ENCODE results near the gene COL4A1.
"Not testable (repeated sequence)": the region's sequence is repeated elsewhere in the genome, so short reads cannot be mapped to it uniquely, and the experiment has no call there.

COL4A1 gene

GRCh38 chr13:110323172-110323891 lies 16.4 kb upstream of the COL4A1 start:
- DNase-seq (ENCODE audit: low read depth), result no peak

GRCh38 chr13:110322828-110323171 lies 15.8 kb upstream of the COL4A1 start:
- DNase-seq (ENCODE audit: low read depth), result no peak

- DNase-seq (ENCODE audit: low read depth), result no peak
These were observed 15.3 kb upstream of the COL4A1 start for GRCh38 chr13:110322126-110322827.

- not testable (repeated sequence) for DNase-seq (ENCODE audit: low read depth)
These were observed 14.6 kb upstream of the COL4A1 start for GRCh38 chr13:110321573-110321972.

- no peak for DNase-seq (ENCODE audit: low read depth)
These were observed 13.7 kb upstream of the COL4A1 start for GRCh38 chr13:110320645-110321044.

GRCh38 chr13:110319774-110320509 lies 13.0 kb upstream of the COL4A1 start:
- no peak for DNase-seq (ENCODE audit: low read depth)

GRCh38 chr13:110319397-110319773 lies 12.4 kb upstream of the COL4A1 start:
- DNase-seq (ENCODE audit: low read depth), result no peak

- no peak for DNase-seq (ENCODE audit: low read depth)
These were observed 12.0 kb upstream of the COL4A1 start for GRCh38 chr13:110318920-110319319.

- DNase-seq (ENCODE audit: low read depth), result no peak
These were observed 10.7 kb upstream of the COL4A1 start for GRCh38 chr13:110317496-110318195.

- no peak for DNase-seq (ENCODE audit: low read depth)
These were observed 10.1 kb upstream of the COL4A1 start for GRCh38 chr13:110317093-110317492.

GRCh38 chr13:110316196-110316595 lies 9.2 kb upstream of the COL4A1 start:
- no peak for DNase-seq (ENCODE audit: low read depth)

- no peak for DNase-seq (ENCODE audit: low read depth)
These were observed 7.7 kb upstream of the COL4A1 start for GRCh38 chr13:110314516-110315245.

- not testable (repeated sequence) for DNase-seq (ENCODE audit: low read depth)
These were observed 6.8 kb upstream of the COL4A1 start for GRCh38 chr13:110313733-110314132.

GRCh38 chr13:110313261-110313660 lies 6.3 kb upstream of the COL4A1 start:
- not testable (repeated sequence) for DNase-seq (ENCODE audit: low read depth)

GRCh38 chr13:110312339-110313031 lies 5.5 kb upstream of the COL4A1 start:
- no peak for DNase-seq (ENCODE audit: low read depth)

- no peak for DNase-seq (ENCODE audit: low read depth)
These were observed 4.7 kb upstream of the COL4A1 start for GRCh38 chr13:110311443-110312338.

GRCh38 chr13:110310541-110311442 lies 3.8 kb upstream of the COL4A1 start:
- no peak for DNase-seq (ENCODE audit: low read depth)

- no peak for DNase-seq (ENCODE audit: low read depth)
These were observed 2.9 kb upstream of the COL4A1 start for GRCh38 chr13:110309661-110310524.

Measured in stimulated activated CD8-positive, alpha-beta memory T cell treated with anti-CD3 and anti-CD28 coated beads, Interleukin-4, amount 100 ng/mL, for 24 hours (primary cell).